GM21717 (cell line): ENCODE results near the gene MCM7.

Source experiments
- ATAC-seq: cut with Tn5 transposase; IDR thresholded peaks from one replicate; pipeline ENCODE4 v1.9.1; 2021; ENCODE audit warnings: mild to moderate bottlenecking, moderate library complexity; ENCODE audit not compliant: unreplicated experiment

Gene MCM7

GRCh38 chr7:100124301-100125230 lies 23.4 kb upstream of the MCM7 start:
- no peak for ATAC-seq

DNA sequence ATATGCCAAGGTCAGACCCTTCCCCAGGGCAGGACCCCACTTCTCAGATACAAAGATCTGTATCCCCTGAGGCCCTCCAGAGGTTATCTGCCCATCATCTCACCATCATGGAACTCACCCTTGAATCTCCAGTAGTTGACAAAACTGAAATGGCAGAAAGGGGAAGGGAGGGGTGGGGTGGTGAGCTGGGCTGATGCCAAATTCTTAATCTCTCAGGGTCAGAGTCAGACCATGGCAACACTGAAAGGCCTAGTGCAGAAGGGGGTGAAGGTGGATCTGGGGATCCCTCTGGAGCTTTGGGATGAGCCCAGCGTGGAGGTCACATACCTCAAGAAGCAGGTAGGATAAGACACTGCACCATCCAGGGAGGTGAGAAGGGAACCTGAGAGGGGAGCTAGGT lies 21.4 kb upstream of the MCM7 start:
- no peak for ATAC-seq

GRCh38 chr7:100122067-100122466 lies 20.9 kb upstream of the MCM7 start:
- no peak for ATAC-seq

DNA sequence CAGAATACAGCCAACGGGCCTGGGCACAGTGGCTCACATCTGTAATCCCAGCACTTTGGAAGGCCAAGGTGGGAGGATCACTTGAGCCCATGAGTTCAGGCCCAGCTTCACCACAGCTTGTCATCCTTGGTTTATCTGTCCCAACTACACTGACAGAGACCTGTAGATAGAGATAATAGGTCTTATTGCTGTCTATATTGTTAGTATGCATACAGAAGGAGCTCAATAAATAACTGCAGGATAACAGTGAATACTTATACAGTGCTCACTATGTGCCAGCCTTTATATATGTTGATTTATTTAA lies 19.5 kb upstream of the MCM7 start:
- ATAC-seq, result no peak

DNA sequence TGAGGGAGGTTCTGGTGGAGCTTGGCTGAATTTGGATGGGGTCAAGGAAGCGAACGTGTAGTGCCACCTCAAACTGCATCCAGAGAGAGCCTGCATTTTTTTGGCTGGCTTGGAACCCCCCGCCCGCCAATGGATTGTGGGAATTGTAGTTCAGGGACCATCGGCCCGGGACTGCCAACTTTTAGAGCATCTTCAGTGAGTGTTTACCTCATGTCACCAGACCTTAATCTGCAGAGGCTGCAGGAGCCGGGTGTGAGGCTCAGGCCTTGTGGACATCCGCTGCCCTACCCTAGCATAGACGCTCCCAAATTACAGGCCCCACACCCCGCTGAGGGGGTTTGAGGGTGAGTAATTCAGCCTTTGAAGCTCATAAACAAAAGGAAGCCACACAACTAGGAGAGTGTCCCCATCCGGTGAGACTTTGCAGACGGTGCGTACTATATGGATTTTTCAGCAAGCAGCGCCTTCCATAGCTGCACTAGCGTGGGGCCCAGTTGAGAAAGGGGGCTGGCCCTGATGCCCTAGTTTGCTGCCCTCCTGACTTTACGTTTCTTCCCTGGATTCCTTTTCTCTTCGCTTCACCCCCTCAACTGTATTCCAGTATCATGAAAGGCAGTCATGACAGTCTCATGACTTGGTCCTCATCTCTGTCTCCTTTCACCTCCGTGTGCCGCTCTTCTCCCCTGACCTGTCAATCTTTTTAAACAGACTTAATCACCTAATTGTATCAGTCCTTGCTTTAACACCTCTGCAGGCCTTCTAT lies 19.0 kb upstream of the MCM7 start:
- no peak for ATAC-seq

DNA sequence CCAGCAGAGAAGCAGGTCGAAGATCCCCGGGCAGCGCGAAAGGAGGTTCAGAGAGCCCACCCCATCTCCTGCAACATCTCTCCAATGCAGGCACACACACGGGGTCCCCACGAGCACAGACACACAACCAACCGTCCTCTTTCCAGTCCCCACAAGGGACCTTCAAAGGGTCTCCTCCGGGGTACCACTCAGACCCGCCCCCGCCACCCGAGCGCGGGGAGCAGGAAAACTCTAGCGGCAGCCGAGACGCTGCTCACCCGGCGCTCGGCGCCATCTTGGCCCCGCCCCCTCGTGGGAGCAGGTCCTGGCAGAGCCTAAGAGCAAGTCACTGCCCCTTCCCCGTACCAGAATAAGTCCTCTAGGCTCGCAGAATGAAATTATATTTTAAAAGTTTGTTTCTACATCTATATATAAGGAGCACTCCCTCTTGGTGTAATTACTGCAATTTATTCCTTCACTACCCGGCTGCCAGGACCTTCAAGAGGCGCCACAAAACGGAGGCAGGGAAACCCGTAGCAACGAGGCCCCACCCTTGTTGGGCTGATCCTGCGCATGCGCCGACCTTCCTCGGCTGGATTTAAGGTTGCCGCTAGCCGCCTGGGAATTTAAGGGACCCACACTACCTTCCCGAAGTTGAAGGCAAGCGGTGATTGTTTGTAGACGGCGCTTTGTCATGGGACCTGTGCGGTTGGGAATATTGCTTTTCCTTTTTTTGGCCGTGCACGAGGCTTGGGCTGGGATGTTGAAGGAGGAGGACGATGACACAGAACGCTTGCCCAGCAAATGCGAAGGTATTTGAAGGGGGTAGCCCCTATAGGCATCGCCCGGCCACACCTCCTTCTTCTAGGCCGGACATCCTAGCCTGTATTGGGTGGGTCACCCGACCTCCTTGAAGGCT lies 18.1 kb upstream of the MCM7 start, which contains the start of the genes CNPY4 and TAF6:
Gene CNPY4 (plus strand): TSS at position 563 of the 898 bp plus-strand sequence. CDS start 111 bp downstream, at position 674.
Gene TAF6 (minus strand): TSS at position 287 of the 898 bp plus-strand sequence. CDS start 5,149 bp downstream, outside the sequence.
- ATAC-seq, result peak; percentile 65

DNA sequence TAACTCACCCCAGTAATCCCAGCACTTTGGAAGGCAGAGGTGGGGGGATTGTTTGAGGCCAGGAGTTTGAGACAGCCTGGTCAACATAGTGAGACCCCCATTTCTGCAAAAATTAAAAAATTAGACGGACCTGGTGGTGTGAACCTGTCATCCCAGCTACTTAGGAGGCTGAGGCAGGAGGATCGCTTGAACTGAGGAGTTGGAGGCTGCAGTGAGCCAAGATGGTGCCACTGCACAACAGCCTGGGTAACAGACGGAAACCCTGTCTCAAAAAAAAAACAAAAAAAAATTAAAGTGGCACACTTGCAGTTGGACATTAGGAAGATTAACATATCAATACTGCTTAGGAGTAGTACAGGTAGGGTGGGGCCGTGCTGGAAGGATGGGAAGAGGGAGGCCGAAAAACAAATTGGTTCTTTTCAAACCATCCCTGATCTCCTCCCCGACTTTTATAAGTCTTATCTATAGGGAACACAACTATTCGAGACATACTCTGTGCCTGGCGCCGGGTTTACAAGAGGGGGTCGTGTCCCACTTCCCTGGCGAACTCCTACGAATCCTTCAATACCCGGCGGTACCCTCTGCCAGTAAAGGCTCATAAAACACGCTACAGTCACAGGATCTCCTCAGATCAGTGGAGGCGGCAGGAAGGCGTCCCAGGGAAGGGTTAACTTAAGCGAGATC lies 17.3 kb upstream of the MCM7 start:
- no peak for ATAC-seq

DNA sequence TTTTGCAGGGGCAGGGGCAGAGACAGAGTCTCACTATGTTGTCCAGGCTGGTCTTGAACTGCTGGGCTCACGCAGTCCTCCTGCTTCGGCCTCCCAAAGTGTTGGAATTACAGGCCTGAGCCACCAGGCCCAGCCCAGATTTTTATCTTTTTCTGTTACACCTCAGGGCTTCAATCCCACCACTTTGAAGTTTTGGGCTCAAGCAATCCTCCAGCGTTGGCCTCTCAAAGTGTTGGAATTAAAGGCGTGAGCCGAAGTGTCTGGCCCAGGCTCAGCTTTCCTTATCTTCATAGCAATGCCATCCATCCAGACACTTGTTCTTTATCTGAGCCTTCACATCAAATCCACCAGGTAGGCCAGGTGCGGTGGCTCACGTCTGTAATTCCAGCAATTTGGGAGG lies 13.8 kb upstream of the MCM7 start:
- ATAC-seq, result no peak

DNA sequence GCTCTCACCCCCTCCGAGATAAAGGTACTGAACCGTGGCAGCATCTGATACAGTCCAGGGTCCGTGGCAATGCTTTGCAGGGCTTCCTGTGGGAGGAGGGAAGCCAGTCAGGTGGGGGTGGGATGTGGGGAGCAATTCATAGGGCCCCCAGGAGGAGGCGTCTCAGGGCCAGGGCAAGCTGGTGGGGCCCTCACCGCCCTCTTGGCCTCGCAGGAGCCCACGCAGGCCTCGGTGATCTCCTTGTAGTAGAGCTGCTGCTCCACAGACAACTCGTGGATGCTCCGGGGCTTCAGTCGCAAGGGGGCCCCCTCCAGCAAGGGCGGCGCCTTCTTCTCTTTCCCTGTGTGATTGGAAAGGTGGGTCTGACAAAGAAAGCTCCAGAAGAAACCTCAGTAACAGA lies 10.7 kb upstream of the MCM7 start:
- no peak for ATAC-seq

- no peak for ATAC-seq
These were observed 10.0 kb upstream of the MCM7 start for GRCh38 chr7:100111156-100111555.

- no peak for ATAC-seq
These were observed 8.4 kb upstream of the MCM7 start for GRCh38 chr7:100109521-100110163.

DNA sequence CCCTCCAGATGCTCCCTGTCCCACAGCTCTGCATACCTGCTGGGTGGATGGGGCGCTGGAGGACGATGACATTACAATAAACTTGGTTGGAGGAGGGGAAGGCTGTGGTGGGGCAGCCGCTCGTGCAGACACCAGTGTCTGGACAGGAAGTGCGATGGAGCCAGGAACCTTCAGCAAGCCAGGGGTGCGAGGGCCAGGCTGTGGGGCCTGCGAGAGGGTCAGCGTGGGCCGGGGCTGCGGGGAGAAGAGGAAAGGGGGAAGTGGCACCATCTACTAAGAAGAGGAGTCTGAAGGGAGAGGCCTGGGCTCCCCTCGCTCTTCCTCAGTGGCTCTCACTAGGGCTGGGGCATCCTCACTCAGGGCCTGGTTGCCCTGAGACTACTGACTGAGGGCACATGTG lies 6.7 kb upstream of the MCM7 start:
- ATAC-seq, result no peak

DNA sequence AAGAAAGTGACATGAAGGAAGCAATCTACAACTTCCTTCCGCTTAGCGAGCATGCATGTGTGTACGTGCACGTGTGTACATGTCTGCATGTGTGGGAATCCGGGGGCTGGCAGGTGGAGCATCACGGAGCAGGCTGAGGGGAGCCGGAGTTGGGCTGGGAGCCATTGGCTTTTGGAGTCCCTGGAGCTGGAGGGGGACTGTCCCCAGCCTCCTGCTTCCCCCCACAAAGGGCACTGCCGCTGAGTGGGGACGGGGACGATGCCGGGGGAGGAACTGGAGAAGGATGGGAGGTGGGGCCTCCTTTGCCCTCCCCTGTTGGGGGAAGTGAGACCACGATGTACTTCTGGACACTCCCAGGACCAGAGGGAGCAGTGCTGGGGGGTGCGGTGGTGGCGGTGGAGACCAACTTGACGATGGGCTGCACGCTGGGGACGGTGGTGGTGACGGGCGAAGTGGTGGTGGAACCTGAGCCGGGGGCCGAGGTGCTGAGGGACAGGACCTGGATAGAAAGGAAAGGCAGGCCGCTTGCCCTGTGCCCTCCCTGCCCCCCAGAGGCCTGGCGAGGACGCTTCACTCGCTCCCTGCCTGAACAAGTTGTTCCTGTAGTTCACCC lies 6.0 kb upstream of the MCM7 start:
- no peak for ATAC-seq

DNA sequence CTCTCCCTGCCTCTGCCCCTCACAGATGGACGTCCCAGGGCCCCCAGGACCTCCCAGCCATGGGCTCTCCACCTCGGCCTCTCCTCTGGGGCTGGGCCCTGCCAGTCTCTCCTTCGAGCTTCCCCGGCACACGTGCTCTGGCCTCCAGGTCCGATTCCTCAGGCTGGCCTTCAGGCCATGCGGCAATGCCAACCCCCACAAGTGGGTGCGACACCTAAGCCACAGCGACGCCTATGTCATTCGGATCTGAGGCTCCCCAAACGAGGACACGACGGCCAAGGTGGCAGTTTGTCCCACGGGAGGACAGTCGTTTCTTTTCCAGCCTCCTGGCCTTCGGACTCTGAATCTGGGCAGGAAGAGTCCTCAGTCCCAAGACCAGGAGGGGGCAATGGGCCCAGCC lies 5.4 kb upstream of the MCM7 start:
- ATAC-seq, result no peak

- ATAC-seq, result no peak
These were observed 4.3 kb upstream of the MCM7 start for GRCh38 chr7:100105534-100105933.

GRCh38 chr7:100102950-100103840 lies 2.0 kb upstream of the MCM7 start:
- ATAC-seq, result no peak

GRCh38 chr7:100100420-100101015 lies 679 bp downstream of the MCM7 start:
- ATAC-seq, result peak; percentile 61

- ATAC-seq, result no peak
These were observed 1.7 kb downstream of the MCM7 start for GRCh38 chr7:100099452-100099851.
